AG20443 (cell line): Measurements from ENCODE around the gene ATRX.
A peak's percentile ranks its signal among the peaks of the same experiment; 100 is the strongest.
"Not testable (repeated sequence)": the region's sequence is repeated elsewhere in the genome, so short reads cannot be mapped to it uniquely, and the experiment has no call there.

Experiments
- DNase-seq: peaks from one replicate; pipeline ENCODE4 v3.0.0; 2012; ENCODE audit warnings: low spot score, mixed read lengths

ATRX gene

DNA sequence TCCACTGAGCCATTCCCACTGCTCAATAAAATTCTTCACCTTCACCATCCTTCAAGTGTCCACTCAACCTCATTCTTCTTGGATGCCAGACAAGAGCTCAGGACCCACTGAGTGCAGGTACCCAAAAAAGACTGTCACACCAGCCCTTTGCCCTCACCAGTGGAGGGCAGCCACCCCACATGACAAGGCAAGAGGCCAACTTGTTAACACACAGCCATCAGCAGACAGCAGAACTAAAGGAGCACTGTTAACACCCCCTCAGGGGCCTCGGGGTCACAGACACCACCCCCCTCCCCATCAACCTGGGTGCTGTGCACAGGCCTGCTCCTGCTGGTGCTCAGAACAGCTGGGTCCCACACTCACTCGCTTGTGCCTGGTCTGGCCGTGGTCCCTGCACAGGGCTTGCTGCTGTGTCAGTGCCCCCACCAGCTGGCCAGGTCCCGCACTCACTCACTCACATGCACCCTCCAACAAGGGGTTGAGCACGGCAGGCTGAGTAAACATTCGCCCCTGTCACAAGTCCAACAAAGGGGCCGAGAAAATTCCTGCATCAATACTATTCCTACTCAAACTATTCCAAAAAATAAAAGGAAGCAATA is 54.1 kb downstream of the ATRX start:
- no peak for DNase-seq

DNA sequence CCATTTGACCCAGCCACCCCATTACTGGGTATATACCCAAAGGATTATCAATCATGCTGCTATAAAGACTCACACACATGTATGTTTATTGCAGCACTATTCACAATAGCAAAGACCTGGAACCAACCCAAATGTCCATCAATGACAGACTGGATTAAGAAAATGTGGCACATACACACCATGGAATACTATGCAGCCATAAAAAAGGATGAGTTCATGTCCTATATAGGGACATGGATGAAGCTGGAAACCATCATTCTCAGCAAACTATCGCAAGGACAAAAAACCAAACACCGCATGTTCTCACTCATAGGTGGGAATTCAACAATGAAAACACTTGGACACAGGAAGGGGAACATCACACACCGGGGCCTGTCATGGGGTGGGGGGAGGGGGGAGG is 59.9 kb downstream of the ATRX start:
- DNase-seq, result not testable (repeated sequence)

DNA sequence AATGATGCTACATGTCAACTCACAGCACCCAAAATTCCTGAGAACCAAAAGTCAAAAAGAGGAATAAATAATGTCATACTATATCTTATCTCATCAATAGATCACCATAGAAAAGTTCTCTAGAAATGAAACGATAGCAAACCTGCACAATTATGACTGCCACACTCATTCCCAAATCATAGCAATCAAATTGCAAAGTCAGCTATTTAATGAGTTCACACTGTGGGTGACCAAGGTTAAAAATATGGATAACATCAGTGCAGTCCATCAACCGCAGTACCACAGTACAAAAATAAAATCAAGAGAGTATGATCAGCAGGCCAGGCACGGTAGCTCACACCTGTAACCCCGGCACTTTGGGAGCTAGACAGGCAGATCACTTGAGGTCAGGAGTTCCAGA is 62.3 kb downstream of the ATRX start:
- no peak for DNase-seq

DNA sequence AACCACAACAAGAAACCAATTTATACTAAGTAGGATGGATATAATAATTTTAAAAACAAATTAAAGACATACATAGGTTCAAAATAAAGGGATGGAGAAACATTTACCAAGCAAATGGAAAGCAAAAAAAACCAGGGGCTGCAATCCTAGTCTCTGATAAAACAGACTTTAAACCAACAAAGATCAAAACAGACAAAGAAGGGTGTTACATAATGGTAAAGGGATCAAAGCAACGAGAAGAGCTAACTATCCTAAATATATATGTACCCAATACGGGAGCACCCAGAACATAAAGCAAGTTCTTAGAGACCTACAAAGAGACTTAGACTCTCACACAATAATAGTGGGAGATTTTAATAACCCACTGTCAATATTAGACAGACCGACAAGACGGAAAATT is 66.6 kb downstream of the ATRX start:
- no peak for DNase-seq

DNA sequence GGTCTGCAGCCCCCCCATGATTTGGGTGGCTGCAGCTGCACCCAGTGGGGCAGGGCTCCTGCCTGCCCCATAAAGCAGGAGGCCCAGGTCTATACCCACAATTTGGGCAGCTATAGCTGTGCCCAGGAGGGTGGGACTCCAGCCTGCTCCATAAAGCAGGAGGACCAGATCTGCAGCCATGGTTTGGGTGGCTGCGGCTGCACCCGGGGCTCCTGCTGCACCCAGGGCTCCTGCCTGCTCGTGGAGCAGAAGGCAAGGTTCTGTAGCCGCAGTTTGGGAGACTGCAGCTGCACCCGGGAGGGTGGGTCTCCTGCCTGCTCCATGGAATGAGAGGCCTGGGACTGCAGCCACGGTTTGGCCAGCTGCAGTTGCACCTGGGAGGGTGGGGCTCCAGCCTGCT is 81.1 kb downstream of the ATRX start:
- DNase-seq, result no peak

DNA sequence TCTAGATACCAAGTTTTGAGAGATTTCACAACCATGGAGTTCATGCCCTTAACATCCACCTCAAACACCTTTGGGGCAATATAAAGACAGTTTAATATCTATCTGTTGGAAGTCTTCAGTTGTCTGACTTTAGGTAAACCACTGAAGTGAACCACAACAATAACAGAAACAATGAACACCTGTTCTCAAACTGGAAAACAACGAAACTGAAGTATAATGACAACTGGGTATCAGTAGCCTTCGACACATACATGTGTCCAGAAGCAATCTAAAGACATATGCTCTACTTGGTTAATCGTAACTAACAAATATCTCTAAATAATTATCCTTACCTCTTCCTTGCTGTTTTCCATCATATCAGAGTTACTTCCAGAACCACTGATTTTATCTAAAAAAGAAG is 87.8 kb downstream of the ATRX start:
- no peak for DNase-seq

DNA sequence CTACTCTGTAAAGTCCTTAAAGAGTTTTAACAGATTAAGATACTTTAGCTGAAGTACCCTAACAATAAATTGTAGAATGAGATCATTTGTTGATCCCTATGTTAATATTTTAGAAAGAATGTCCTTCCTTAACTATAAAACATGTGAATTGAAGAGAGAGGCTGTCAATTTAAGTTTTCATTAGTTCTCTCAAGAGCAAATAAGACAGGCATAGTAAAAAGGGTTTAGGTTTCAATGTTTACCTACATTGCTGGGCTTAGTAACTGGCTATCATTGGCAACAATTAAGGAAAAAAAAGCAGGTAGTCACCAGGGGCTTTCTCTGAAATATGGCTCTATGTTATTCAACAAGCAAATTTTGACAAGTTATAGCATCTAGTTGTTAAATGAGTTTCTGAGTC is 91.5 kb downstream of the ATRX start:
- no peak for DNase-seq

DNA sequence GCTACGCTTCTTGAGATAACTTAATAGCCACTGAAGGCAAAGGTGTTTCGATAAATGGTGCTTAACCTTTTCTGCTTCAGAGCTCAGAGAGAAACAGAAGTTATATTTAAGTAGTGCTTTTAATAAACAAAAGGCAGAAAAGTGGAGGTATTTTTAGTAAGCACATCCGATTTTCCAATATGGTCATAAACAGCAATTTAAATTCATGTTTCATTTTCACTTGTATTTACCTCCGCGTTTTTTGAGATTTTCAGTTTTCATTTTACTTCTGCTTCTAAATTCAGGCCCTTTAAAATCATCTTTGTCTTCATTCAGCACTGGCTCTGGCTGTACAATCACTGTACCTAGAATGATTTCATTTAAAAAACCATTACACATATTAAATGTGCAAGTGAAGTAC is 92.4 kb downstream of the ATRX start:
- no peak for DNase-seq

DNA sequence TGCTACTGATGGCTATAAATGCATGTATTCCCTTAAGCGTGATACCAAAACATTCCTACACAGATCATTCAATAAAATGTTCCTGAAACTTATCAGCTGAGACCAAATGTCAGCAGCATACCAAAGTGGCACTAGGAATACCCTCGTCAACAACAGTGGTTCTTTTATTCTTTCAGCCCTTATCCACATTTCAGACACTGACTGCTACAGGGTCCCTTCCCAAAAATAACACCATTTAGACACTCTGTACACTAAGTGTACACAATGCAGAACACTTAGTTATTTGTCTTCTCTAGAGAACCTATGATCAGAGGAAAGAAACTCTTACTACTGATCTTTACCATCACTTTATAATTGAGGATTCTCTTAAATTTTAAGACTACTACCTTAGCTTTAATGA is 94.1 kb downstream of the ATRX start:
- no peak for DNase-seq

DNA sequence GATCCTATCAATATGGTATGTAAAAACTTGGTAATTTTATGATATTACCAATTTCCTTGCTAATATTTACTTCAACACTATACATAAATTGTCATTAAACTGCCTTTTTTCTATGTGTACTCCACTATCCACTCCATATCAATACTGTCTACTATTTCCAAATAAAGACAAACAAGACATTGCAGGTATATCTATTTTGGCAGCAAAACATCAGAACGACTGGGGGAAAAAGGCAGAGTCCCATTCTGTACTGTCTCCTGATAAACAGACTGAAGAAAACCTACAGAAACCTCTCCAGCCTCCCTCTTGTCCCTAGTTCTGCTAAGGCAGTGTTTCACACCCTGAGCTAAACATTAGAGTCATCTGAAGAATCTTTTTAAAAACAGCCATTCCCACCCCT is 96.6 kb downstream of the ATRX start:
- no peak for DNase-seq

DNA sequence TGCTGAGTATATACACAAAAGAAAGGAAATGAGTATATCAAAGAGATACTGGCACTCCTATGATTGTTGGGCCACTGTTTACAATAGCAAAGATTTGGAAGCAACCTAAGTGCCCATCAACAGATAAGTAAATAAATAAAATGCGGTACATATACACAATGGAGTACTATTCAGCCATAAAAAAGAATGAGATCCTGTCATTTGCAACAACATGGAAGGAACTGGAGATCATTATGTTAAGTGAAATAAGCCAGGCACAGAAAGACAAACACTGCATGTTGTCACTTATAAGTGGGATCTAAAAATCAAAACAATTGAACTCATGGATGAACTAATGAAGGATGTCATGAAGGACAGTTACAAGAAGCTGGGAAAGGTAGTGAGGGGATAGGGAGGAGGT is 100.3 kb downstream of the ATRX start:
- DNase-seq, result not testable (repeated sequence)

DNA sequence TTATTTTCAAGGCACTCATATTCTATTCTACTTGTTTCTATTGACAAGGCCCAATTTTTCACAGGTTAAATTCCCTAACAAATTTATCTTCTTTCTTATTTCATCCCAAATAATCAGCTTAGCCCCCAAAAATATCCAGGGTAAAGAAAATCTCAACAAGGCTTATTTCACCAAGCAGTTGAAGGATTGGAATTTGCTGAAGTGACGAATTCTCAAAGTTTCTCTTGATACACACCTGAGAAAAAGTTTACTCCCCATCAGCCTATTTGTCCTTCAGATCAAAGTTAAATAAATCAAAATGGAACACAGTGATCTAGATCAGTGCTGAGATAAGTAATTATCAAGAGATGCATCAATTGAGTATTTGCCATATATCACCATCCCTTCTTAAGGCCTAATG is 106.9 kb downstream of the ATRX start:
- DNase-seq, result no peak

DNA sequence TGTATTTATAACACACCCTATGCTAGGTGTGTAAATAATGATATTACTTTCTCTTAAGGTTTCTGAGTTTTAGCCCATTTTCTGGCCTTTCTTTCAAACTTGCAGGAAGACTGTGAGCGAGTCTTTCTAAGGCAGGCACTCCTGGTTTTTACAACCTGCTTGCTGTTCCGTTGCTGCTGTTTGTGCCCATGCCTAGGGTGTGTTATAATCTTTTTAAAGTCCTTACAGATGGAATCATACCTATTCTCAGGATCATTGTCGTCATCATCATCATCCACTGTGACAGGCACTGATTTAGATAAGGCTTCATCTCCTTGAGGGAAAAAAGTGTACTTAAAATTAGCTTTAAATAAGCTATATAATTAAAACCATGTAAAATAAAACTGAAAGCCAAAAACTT is 110.0 kb downstream of the ATRX start:
- DNase-seq, result no peak

DNA sequence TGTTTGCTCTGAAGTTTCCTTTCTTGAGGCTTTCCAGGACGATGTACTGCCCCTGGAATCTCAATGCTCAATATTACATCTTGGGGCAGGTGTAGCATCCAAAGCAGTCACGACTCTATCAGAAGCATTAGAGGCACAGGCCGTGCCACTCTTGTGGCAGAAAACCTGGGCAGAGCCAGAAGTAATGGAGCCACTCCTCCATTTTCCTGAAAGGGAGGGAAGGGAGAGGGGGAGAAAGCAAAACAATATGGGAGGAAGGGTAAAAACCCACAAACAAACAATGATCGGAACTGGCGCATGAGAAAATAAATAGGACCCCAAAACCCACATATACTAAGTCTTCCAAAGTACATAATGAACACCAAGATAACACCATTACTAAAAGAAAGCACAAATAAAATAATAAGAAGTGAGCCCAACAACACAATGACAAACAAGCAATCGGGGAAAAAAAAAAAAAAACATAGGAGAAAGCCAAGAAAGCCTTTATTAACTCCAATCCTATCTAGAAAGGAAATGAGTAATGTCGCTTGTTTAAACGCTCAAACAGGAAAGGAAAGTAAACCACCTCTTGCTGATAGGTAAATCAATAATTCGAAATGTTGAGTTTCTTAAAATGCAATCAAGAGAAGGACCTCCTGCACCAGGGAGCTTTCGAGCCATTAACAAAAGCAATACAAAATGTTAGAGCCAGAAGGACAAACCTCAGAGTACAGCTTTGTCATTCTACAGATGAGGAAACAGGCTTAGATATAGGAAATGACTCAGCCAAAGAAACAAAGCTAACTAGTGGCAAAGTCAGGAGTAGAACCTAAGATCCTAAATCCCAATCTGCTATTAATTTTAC is 117.4 kb downstream of the ATRX start:
- DNase-seq, result peak; percentile 7

DNA sequence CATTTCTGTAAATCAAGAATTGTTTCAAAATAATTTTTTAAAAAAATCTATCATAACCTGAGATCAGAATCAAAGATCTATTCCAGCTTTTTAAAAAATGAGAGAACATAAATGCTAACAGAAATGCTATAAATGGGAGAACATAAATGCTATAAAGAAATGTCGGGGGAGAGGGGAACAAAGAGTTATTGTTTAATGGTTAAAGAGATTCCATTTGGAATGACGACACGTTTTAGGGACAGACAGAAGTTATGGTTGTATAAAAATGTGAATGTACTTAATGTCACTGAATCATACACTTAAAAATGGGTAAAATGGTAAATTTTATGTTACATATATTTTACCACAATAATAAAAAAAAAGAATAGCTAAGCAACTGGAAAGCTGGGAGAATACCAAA is 127.1 kb downstream of the ATRX start:
- no peak for DNase-seq

DNA sequence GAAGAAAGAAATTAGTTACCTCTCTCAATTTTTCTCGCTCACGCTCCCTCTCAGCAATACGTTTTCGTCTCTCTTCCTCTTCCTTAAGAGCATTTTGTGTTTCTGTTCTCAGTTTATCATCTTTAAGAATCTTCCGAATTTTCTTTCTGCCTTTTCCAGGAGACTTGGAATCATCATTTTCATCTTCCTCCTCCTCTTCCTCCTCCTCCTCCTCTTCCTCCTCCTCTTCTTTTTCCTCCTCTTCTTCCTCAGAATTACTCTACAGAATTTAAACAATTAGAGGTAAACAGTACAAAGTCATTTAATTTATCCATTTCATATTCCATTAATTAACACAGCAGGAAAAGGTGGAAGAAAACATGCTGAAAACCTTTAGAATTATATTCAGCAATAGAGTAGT is 133.9 kb downstream of the ATRX start:
- DNase-seq, result no peak

DNA sequence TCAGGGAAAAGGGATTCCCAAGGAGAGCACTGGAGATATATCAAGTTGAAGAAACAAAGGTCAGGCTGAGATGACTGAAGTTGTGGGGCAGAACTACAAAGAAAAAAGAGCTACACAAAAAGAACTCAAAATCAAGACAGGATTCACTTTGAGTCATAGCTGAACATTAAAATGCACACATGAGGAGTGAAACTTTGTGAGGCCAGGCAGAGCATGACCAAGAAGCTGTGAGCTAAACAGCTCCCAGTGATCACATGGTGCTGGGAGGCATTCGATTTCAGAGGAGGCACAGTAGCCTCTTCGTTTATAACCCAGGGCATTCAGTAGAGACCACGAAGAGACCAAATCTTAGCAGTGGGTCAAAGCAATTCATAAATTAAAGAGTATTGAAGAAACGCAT is 145.3 kb downstream of the ATRX start:
- DNase-seq, result no peak

DNA sequence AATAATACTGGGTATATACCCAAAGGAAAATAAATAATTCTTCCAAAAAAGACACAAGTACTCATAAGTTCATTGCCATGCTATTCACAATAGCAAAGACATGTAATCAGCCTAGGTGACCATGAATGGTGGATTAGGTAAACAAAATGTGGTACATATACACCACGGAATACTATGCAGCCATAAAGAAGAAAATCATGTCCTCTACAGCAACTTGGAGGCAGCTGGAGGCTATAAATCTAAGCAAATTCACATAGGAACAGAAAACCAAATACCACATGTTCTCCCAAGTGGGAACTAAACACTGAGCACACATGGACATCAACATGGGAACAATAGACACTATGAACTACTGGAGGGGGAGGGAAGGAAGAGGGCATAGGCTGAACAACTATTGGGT is 146.2 kb downstream of the ATRX start:
- DNase-seq, result no peak

DNA sequence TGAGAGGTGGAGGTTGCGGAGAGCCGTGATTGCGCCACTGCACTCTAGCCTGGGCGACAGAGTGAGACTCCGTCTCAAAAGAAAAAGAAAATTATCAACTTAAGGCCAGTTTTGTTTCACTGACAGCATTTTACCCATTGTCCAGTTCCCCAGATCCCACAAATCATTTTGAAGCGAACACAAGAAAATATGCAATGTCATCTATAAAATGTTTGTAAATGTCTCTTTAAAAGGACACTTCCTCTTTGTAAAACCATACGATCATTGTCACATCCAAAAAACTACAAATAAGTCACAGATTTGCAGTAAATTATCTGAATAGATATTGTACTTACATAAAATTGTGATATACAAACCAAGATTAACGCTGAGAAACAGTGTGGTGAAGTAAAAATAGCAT is 147.6 kb downstream of the ATRX start:
- DNase-seq, result no peak

DNA sequence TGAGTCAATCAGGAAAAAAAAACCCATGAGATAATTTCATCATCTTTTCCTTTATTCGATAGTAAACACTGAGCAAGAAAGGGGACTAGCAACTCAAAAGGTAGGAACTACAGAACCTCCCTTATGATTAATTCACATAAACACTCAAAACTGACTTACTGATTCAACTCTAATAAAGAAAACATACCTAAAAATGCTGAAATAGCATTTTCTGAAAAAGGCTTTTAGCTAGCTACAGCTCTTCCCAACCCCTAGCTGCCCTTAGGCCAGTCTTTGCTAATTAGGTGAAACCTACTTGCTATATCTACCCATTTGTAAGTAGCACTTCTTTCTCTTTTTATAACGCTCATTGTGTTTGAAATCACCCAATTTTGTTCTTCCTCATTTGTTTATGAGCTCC is 150.6 kb downstream of the ATRX start:
- DNase-seq, result no peak

DNA sequence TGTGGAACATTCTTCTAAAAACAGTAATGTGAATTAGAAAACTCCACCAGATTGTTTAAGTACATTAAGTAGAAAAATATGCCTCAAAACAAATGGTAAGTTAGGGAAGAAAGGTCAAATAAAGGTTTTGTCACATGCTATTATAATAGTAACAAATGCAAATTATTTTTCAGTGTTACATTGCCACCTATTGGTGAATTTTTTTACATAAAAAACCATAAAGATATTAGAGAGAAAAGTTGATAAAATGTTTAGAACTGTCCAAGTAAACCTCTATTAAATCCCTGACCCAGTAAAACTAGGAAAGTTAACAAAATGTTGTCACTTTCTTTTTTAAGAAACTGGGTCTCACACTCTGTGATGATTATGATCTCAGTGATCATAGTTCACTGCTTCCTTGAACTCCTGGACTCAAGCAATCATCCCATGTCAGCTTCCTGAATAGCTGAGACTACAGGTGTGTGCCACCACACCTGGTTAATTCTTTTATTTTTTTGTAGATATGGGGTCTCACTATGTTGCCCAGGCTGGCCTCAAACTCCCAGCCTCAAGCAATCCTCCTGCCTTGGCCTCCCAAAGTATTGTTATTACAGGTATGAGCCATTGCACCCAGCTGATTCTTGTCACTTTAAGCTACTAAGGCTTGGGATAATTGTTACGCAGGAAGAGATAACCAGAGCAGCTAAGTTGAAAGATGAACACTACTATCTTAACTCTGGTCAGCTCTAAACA is 157.6 kb downstream of the ATRX start:
- DNase-seq, result no peak

DNA sequence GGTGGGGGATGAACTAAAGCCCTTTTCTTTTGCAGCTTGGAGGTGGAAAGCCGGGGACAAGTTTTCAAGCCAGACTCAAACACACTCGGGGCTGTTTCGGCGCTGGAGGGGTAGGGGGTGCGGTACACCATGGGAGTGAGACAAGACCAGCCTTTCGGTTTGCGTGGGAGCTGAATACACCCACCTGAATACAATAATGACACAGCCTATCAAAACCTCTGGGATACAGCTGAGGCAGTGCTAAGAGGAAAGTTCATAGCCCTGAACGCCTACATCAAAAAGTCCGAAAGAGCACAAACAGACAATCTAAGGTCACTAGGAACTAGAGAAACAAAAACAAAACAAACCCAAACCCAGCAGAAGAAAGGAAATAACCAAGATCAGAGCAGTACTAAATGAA is 163.3 kb downstream of the ATRX start:
- DNase-seq, result no peak

DNA sequence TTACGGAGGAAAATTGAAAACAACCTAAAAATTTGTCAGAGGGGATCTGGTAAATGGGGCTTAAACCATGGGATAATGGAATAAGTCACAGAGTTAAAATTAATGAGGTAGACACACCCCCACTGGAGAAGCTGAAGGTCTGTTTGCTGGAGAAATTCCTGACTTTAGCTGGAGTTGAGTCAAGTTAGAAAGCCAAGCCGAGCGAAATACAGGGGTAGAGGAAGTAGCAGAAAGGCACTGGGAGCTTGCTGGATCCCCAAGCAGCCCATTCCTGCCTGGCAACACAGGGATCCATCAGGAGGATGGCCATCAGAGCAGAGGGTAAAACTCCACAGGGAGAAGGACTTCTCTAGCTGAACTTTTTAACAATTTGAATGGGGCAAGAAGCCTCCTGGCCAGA is 163.8 kb downstream of the ATRX start:
- no peak for DNase-seq
